ENCODE data around the gene DNAJC4.
A peak's percentile ranks its signal among the peaks of the same experiment; 100 is the strongest.
"Not testable (repeated sequence)": the region's sequence is repeated elsewhere in the genome, so short reads cannot be mapped to it uniquely, and the experiment has no call there.

Gene DNAJC4

DNA sequence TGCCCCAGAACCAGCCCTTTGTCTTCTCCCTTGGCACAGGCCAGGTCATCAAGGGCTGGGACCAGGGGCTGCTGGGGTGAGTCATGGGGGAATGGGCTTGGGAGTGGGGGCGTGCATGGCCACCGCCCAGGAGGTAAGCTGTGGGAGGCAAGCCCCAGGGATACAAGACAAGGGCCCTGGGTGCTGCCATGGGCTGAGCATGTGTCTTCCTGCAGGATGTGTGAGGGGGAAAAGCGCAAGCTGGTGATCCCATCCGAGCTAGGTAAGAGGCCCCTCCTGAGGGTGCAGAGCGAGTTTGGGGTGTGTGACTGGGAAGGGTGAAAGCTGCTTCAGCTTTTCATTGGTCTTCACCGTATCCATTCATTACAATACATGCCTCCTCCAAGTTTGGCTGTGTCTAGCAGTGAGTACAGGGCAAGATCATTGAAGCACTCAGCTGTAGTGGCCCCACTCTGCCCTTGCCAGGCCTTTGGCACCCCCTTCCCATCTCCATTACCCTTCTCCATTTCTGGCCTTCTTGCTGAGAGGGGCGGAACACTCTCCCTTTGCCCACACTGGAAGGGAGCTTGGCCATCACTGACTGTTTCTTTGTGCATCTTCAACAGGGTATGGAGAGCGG, 13.0 kb downstream of the DNAJC4 start:
- Histone ChIP-seq H3K4me3 (no peak overlapping the region), H3K27ac (peak overlapping the region; percentile 42; the same call in 1 of the 2 replicates), H3K9me3 (ENCODE audit: low read depth, low read length) (no peaks in the 10 kb centered on the region), H3K9ac (ENCODE audit: insufficient read length) (no peak overlapping the region), H3K36me3 (ENCODE audit: insufficient read depth, low read length) (peaks cover 4% of the 10 kb centered on the region; the same call in 1 of the 2 replicates)
- TF ChIP-seq POLR2AphosphoS5 (IDR thresholded peaks at IDR 0.05; ENCODE audit: borderline replicate concordance, low read depth, low read length) = peak; percentile 14
- TF ChIP-seq FOXP2 (optimal IDR thresholded peaks at IDR 0.05; ENCODE audit: control extremely low read depth, extremely low read length, insufficient read depth) = no peak
- DNase-seq (ENCODE audit: low read depth, low spot score) = no peak

DNA sequence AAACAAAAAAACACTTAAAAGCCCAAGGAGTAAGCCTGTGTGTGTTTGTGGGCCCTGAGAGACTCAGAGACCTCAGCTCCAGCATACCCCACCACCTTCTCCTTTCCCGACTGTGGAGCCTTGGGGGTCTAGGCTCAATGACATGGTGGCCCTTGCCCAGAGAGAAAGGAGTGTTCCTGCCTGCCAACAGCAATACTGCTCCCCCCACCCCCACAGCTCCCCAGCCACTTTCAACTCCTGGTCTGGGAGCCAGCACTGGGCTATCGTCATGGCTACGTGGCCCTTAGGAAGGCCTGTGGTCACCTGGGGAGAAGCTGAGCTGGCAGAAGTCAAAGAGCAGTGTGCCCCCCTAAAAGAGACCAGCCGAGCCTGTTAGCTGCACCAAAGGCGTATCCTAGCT, 13.8 kb downstream of the DNAJC4 start:
- H3K9ac ChIP-seq (ENCODE audit: insufficient read length) = no peak overlapping the region
- peak overlapping the region; percentile 25; the same call in 1 of the 2 replicates for H3K27ac ChIP-seq
- TF ChIP-seq EZH2 (IDR thresholded peaks at IDR 0.05) (no peak), POLR2AphosphoS5 (IDR thresholded peaks at IDR 0.05; ENCODE audit: borderline replicate concordance, low read depth, low read length) (no peak; the same call in 1 of the 2 replicates)
- H3K36me3 ChIP-seq (ENCODE audit: insufficient read depth, low read length) = peaks cover 4% of the 10 kb centered on the region; the same call in 1 of the 2 replicates
- DNase-seq (ENCODE audit: low read depth, low spot score) = no peak
- no peaks in the 10 kb centered on the region for H3K9me3 ChIP-seq (ENCODE audit: low read depth, low read length)
- no peak overlapping the region for H3K4me3 ChIP-seq

DNA sequence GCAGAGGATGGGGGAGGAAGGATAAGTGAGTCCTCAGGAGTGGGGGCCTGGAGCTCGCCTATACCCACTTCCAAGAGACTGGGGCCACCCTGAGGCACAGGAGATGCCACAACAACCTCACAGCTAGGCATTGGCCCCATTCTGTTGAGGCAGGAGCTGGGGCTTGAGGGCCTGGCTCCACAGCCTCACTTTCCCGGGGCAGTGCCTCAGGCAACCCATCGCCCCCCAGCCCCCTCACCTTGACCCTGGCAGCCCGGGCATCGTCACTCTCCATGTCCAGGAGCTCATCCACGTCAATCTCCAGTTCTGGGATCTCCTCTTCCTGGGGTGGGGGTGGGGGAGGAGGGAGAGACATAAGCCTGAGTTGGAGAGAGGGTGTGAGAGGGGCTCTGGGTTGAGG, 14.6 kb downstream of the DNAJC4 start:
- no peaks in the 10 kb centered on the region for H3K9me3 ChIP-seq (ENCODE audit: low read depth, low read length)
- H3K9ac ChIP-seq (ENCODE audit: insufficient read length) = peak overlapping the region; percentile 92
- peaks cover 4% of the 10 kb centered on the region; the same call in 1 of the 2 replicates for H3K36me3 ChIP-seq (ENCODE audit: insufficient read depth, low read length)
- peak overlapping the region; percentile 99 for H3K4me3 ChIP-seq
- H3K27ac ChIP-seq = peak overlapping the region; percentile 25; the same call in 1 of the 2 replicates
- DNase-seq (ENCODE audit: low read depth, low spot score) = no peak
- no peak for TF ChIP-seq FOXP2 (optimal IDR thresholded peaks at IDR 0.05; ENCODE audit: control extremely low read depth, extremely low read length, insufficient read depth)
- peak; percentile 39; the same call in 1 of the 2 replicates for TF ChIP-seq POLR2AphosphoS5 (IDR thresholded peaks at IDR 0.05; ENCODE audit: borderline replicate concordance, low read depth, low read length)
- no peak for TF ChIP-seq EZH2 (IDR thresholded peaks at IDR 0.05)

DNA sequence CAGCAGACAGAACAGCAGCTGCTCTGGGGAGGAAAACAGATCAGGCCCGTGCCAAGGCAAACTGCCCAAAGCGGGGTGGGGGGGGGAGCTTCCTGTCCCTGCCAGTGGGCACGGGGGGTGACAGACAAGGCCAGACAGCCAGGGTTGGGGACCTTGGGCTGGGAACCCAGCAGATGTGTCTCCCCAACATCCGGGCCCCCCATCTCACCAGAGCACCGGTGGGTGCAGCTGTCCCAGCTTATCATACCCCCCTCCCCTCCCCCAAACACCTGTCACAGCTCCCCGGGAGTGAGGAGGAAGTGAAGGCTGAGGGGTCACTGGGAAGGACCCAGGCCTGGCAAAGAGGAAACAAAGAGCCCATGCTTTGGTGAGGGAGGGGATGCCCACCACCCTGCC, 15.1 kb downstream of the DNAJC4 start:
- Histone ChIP-seq H3K36me3 (ENCODE audit: insufficient read depth, low read length) (peaks cover 4% of the 10 kb centered on the region; the same call in 1 of the 2 replicates), H3K9ac (ENCODE audit: insufficient read length) (peak overlapping the region; percentile 92), H3K4me3 (peak overlapping the region; percentile 99), H3K9me3 (ENCODE audit: low read depth, low read length) (no peaks in the 10 kb centered on the region), H3K27ac (peak overlapping the region; percentile 25; the same call in 1 of the 2 replicates)
- TF ChIP-seq POLR2AphosphoS5 (IDR thresholded peaks at IDR 0.05; ENCODE audit: borderline replicate concordance, low read depth, low read length) (no peak), EZH2 (IDR thresholded peaks at IDR 0.05) (no peak), FOXP2 (optimal IDR thresholded peaks at IDR 0.05; ENCODE audit: control extremely low read depth, extremely low read length, insufficient read depth) (no peak)
- no peak for DNase-seq (ENCODE audit: low read depth, low spot score)

DNA sequence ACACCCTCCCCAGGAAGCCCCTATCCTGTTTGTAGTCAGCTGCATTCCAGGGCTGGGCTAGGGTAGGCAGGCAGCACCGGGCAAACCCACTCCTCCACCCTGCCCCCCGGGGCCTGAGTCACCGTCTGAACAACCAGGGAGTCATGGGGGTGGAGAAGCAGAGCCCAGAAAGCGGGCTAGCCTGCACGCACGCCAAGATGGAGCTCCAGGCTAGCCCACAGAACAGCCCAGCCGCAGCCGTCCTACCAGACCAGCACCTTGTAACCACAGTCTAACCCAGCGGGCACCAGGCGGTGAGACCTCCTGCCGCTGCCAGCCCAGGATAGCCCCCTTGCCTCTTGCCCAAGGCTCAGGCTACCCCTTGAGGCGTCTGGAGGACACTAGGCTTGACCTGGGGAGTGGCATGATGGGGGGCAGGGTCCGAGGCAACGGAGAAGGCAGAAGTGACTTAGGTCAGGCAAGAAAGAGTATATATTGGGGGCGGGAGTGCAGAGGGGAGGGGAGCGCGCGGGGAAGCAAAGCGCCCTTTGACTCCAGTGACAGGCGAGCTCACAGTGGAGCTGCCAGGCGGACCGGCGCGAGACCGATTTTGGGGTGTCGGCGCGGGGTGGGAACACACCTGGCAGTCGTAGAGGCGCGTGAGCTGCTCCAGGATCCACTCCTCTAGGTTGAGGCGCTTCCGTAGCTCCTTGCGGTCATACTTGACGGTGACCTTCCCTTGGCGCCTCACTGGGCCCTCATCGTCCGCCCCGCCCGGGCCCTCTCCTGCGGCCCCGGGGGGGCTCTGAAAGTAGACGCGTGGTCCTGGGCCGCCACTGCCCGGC, 15.7 kb downstream of the DNAJC4 start:
- Histone ChIP-seq H3K36me3 (ENCODE audit: insufficient read depth, low read length) (peaks cover 4% of the 10 kb centered on the region; the same call in 1 of the 2 replicates), H3K27ac (0 out of 2 replicates have a peak overlapping the region, but pooled peaks have one; percentile 50), H3K9me3 (ENCODE audit: low read depth, low read length) (no peaks in the 10 kb centered on the region), H3K4me3 (peak overlapping the region; percentile 99), H3K9ac (ENCODE audit: insufficient read length) (peak overlapping the region; percentile 92)
- no peak for TF ChIP-seq FOXP2 (optimal IDR thresholded peaks at IDR 0.05; ENCODE audit: control extremely low read depth, extremely low read length, insufficient read depth)
- TF ChIP-seq POLR2AphosphoS5 (IDR thresholded peaks at IDR 0.05; ENCODE audit: borderline replicate concordance, low read depth, low read length) = no peak
- TF ChIP-seq EZH2 (IDR thresholded peaks at IDR 0.05) = no peak
- DNase-seq (ENCODE audit: low read depth, low spot score) = no peak

DNA sequence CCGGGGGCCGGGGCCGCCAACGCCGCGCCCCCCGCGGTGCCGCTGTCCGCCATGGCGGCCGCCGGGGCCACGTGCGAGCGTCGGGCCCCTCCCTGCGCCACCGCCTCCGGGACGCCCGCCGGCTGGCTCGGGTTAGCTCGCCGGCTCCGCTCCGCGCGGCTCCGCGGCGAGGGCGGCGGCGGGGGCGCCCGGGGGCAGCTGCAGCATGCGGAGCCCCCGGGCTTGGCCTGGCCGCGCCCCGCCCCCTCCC, 16.2 kb downstream of the DNAJC4 start:
- H3K9ac ChIP-seq (ENCODE audit: insufficient read length); H3K27ac ChIP-seq; H3K9me3 ChIP-seq (ENCODE audit: low read depth, low read length); H3K36me3 ChIP-seq (ENCODE audit: insufficient read depth, low read length); DNase-seq (ENCODE audit: low read depth, low spot score): not testable (repeated sequence)
- peak overlapping the region; percentile 99 for H3K4me3 ChIP-seq

DNA sequence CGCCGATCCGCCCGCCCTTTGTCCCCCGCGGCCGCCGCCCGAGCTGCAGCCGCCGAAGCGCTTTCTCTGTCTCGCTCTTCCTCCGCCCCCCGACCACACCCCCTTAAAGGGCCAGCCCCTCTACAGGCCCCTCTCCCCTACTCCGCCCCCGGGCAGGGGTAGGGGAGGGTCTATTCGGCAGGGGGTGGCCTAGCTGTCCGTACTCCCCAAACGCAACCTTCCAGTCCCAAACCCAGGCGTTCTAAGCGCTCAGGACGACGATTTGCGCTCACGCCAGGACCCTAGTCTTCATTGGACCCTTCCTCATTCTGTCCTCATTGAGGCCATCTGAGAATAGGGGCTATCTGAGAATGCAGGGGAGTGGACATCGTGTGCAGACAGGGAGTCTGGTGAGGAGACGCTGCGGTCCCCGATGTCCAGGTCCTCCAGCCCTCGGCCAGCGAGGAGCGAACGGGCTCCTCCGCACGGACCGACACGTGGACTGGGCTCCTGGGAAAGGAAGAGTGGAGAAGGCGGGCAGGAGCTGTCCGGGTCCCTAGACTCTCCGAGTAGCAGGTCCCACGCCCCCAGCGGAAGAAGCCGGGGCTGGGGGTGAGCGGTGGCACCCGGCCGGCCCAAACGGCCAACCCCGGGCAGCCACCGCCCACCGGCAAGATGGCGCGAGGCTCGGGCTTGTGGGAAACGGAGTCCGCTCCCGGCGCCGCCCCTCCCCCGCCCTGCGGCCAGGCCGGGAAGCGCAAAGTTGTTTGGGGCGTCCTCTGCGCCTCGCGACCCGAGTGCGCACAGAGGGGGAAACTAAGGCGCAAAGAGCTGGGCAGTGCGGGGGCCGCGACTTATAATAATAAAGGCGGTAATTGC, 16.8 kb downstream of the DNAJC4 start, which contains the start of gene PPP1R14B:
Gene PPP1R14B, minus strand, starts transcription at position 73 of the 858 bp plus-strand sequence. CDS start 270 bp downstream, outside the sequence.
- TF ChIP-seq EZH2 (IDR thresholded peaks at IDR 0.05) (no peak), POLR2AphosphoS5 (IDR thresholded peaks at IDR 0.05; ENCODE audit: borderline replicate concordance, low read depth, low read length) (peak; percentile 59; the same call in 1 of the 2 replicates)
- Histone ChIP-seq H3K9me3 (ENCODE audit: low read depth, low read length) (no peaks in the 10 kb centered on the region), H3K36me3 (ENCODE audit: insufficient read depth, low read length) (peaks cover 4% of the 10 kb centered on the region; the same call in 1 of the 2 replicates), H3K27ac (peak within 1 kb of the TSS; percentile 87), H3K9ac (ENCODE audit: insufficient read length) (peak within 1 kb of the TSS; percentile 92), H3K4me3 (peak within 1 kb of the TSS; percentile 99)
- DNase-seq (ENCODE audit: low read depth, low spot score) = no peak
